Endodermal cell (in vitro differentiated cells): ENCODE data around the gene ATP13A2. TPM values are rescaled to one million over a fixed set of nuclear protein-coding genes. Genes with fewer than 3 reads are reported as not detected.
"Not testable (repeated sequence)": the region's sequence is repeated elsewhere in the genome, so short reads cannot be mapped to it uniquely, and the experiment has no call there.

Experiments used
- DNase-seq: peaks from one replicate; pipeline ENCODE4 v3.0.0-alpha.2; 2017
- H3K27ac ChIP-seq: 2 replicates; pipeline ENCODE4 v1.5.1; 2013; ENCODE audit warnings: mild to moderate bottlenecking, low read depth, low read length, moderate library complexity
- H3K27me3 ChIP-seq: 2 replicates; pipeline ENCODE4 v1.6.1; 2013; ENCODE audit warnings: mild to moderate bottlenecking, low read length, moderate library complexity; ENCODE audit not compliant: insufficient read depth, control insufficient read depth, poor library complexity, severe bottlenecking
- H3K36me3 ChIP-seq: 2 replicates; pipeline ENCODE4 v1.7.0; 2013; ENCODE audit warnings: mild to moderate bottlenecking, low read length, moderate library complexity; ENCODE audit not compliant: control insufficient read depth, insufficient read depth
- H3K4me1 ChIP-seq: one replicate; pipeline ENCODE4 v1.7.0; 2013; ENCODE audit warnings: low read length; ENCODE audit not compliant: control insufficient read depth, insufficient read depth
- H3K4me3 ChIP-seq: 2 replicates; pipeline ENCODE4 v1.5.1; 2013; ENCODE audit warnings: mild to moderate bottlenecking, low read length, moderate library complexity
- H3K9ac ChIP-seq: 2 replicates; pipeline ENCODE4 v1.6.1; 2013; ENCODE audit warnings: mild to moderate bottlenecking, low read length, moderate library complexity; ENCODE audit not compliant: poor library complexity, severe bottlenecking; ENCODE audit errors: extremely low read depth
- H3K9me3 ChIP-seq: 2 replicates; pipeline ENCODE4 v1.6.1; 2013; ENCODE audit warnings: mild to moderate bottlenecking, low read length, moderate library complexity; ENCODE audit not compliant: control insufficient read depth
- H3K27ac Mint-ChIP-seq: 2 replicates; pipeline ENCODE4 v1.8.0; 2020; ENCODE audit warnings: mixed read lengths
- H3K27me3 Mint-ChIP-seq: 2 replicates; pipeline ENCODE4 v1.8.0; 2021; ENCODE audit warnings: mild to moderate bottlenecking, mixed read lengths; ENCODE audit not compliant: insufficient read depth
- H3K36me3 Mint-ChIP-seq: 2 replicates; pipeline ENCODE4 v1.8.0; 2020; ENCODE audit warnings: low read depth, mixed read lengths
- H3K4me1 Mint-ChIP-seq: 2 replicates; pipeline ENCODE4 v1.8.0; 2020; ENCODE audit warnings: mixed read lengths
- H3K4me3 Mint-ChIP-seq: 2 replicates; pipeline ENCODE4 v1.8.0; 2020; ENCODE audit warnings: mild to moderate bottlenecking, moderate library complexity, mixed read lengths
- H3K9me3 Mint-ChIP-seq: 2 replicates; pipeline ENCODE4 v1.8.0; 2020; ENCODE audit warnings: mild to moderate bottlenecking, mixed read lengths
- WGBS, 2 experiments: methylation state at CpG; one replicate each; pipeline versions ENCODE4 v1.1.5 to v1.1.7; 2013; ENCODE audit warnings: missing lambda C conversion rate in 2 of 2, mixed read lengths in 1 of 2; ENCODE audit not compliant: insufficient coverage in 1 of 2, insufficient read length in 1 of 2; 5-methylcytosine and 5-hydroxymethylcytosine counted together
- total RNA-seq, 2 donors: library from RNA; stranded (reverse); fragmentation: NEBNext Ultra II Directional in 1 of 2; extraction: Animal tissue kit (Norgen Biotek cat#: 25700) in 1 of 2; gene quantifications; 2 replicates in 1 of 2; 3 replicates in 1 of 2; pipeline ENCODE4 v1.2.1, GENCODE V29; 2021
- TF ChIP-seq, protein P1 (sequence below): fragments of 200-600 bp; sonication (generic); conservative IDR thresholded peaks from 2 replicates; pipeline ENCODE4 v1.5.0; 2021; ENCODE audit warnings: antibody characterized with exemption, mild to moderate bottlenecking

ATP13A2 gene
- total RNA-seq, 2 donors from 2014 or later, result 69.4 to 82.6 TPM

DNA sequence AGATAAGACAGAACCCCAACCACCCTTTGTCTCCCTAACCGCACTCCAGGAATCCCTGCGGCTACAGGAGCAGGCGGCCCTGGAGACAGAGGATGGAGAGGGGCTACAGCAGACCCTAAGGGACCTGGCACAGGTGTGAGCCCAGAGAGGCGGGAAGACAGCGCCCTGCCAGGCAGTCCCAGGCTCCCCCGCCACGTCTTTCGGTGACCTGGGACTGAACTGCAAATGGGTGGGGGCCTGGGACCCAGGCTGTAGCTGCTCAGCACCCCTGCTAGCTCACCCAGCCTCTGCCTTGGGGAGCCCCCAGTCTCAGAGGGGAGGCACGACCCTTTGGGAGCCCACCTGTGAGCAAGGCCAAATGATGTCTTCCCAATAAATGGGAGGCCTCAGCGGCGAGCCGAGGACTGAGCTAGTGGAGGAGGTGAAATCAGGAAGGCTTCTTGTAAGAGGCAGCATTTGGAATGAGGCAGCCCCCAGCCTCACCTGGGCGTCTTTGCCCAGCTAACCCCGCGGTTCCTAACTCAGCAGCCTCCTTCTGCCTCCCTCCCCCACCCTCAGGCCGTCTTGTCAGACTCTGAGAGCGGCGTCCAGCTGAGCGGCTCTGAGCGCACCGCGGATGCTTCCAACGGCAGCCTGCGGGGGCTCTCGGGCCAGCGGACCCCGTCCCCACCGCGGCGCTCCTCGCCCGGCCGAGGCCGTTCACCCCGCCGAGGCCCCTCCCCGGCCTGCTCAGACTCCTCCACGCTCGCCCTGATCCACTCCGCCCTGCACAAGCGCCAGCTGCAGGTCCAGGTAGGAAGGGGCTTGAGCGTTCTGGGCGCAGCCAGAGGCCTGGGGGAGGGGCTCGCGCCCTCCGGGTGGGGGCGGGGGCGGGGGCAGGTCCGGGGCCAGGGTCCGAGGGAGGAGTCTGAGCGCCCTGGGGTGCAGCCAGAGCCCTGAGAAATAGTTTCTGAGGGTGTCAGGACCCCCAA, 73.1 kb downstream of the ATP13A2 start:
- Mint-ChIP-seq H3K4me3 (peak overlapping the region; percentile 41), H3K27ac (peak overlapping the region; percentile 90), H3K36me3 (peaks cover 26% of the 10 kb centered on the region), H3K4me1 (peaks cover 7% of the 10 kb centered on the region), H3K9me3 (no peaks in the 10 kb centered on the region), H3K27me3 (no peaks in the 10 kb centered on the region)
- no peak overlapping the region for H3K27ac ChIP-seq
- H3K4me3 ChIP-seq, result peak overlapping the region; percentile 65
- H3K9ac ChIP-seq, result peak overlapping the region; percentile 15
- DNase-seq, result peak; percentile 89
- H3K4me1 ChIP-seq, result no peaks in the 10 kb centered on the region
- H3K9me3 ChIP-seq, result no peaks in the 10 kb centered on the region
- peaks cover 16% of the 10 kb centered on the region for H3K36me3 ChIP-seq
- no peaks in the 10 kb centered on the region for H3K27me3 ChIP-seq
- 34 to 55% methylated on average over 19 to 51 of the region's 51 CpGs for WGBS, 2 experiments
- TF ChIP-seq, protein P1, sequence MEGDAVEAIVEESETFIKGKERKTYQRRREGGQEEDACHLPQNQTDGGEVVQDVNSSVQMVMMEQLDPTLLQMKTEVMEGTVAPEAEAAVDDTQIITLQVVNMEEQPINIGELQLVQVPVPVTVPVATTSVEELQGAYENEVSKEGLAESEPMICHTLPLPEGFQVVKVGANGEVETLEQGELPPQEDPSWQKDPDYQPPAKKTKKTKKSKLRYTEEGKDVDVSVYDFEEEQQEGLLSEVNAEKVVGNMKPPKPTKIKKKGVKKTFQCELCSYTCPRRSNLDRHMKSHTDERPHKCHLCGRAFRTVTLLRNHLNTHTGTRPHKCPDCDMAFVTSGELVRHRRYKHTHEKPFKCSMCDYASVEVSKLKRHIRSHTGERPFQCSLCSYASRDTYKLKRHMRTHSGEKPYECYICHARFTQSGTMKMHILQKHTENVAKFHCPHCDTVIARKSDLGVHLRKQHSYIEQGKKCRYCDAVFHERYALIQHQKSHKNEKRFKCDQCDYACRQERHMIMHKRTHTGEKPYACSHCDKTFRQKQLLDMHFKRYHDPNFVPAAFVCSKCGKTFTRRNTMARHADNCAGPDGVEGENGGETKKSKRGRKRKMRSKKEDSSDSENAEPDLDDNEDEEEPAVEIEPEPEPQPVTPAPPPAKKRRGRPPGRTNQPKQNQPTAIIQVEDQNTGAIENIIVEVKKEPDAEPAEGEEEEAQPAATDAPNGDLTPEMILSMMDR, result no peak

DNA sequence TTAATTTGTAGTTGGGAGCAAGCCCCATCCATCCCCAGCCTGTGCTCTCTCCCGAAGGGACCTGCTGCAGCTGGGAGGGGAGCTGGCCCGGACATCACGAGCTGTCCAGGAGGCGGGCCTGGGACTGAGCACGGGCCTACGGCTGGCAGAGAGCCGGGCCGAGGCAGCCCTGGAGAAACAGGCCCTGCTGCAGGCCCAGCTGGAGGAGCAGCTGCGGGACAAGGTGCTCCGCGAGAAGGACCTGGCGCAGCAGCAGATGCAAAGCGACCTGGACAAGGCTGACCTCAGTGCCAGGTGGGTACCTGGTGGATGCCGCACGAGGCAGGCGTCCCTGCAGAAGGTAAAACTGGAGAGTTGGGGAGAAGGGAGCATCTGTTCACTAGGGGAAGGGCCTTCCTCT, 75.1 kb downstream of the ATP13A2 start:
- not testable (repeated sequence) for H3K4me3 Mint-ChIP-seq, H3K27me3 Mint-ChIP-seq, H3K27ac ChIP-seq, H3K9me3 Mint-ChIP-seq, H3K27me3 ChIP-seq, H3K27ac Mint-ChIP-seq, H3K4me1 ChIP-seq, DNase-seq, H3K36me3 ChIP-seq, H3K4me3 ChIP-seq, H3K9ac ChIP-seq, H3K4me1 Mint-ChIP-seq, H3K9me3 ChIP-seq
- 94 to 99% methylated on average over 16 of the region's 16 CpGs for WGBS, 2 experiments
- peaks cover 26% of the 10 kb centered on the region for H3K36me3 Mint-ChIP-seq

Other genes starting within 250 kb of the ATP13A2 start
- gene RNU1-2, start 115.9 kb downstream of the ATP13A2 start, total RNA-seq, result 1,000 to 10,000 TPM; 2,483 to 3,611 TPM
- gene CROCC, start 90.0 kb downstream of the ATP13A2 start, total RNA-seq, result 10 to 100 TPM; 58.4 to 61.8 TPM
- 100 to 1,000 TPM; 120 to 170 TPM for gene MFAP2, start 31.3 kb downstream of the ATP13A2 start, total RNA-seq
- gene SDHB, start 42.1 kb upstream of the ATP13A2 start, total RNA-seq, result 10 to 100 TPM; 68.5 to 75.2 TPM
- 1 to 10 TPM; 2.0 to 2.7 TPM for gene PADI2, start 107.5 kb upstream of the ATP13A2 start, total RNA-seq
- gene PADI1, start 193.2 kb upstream of the ATP13A2 start, total RNA-seq, result under 1 TPM in 1 of 2 donors, not detected in 1; 0.13 TPM
- gene PADI3, start 237.2 kb upstream of the ATP13A2 start, total RNA-seq, result under 1 TPM; 0.29 to 0.33 TPM